PC-9 (cell line): ENCODE data around the gene PPP1R15B. TPM values are rescaled to one million over a fixed set of nuclear protein-coding genes. Genes with fewer than 3 reads are reported as not detected.

ENCODE experiments used
- BruUV-seq: library from RNA; stranded (reverse); fragments of 400-500 nt; replicated peaks from 2 replicates; lab custom pipeline; 2021; lab: Mats Ljungman, UMichigan
- CTCF ChIA-PET: fragments of 300-600 bp; sonication (Branson Sonifier 250); formaldehyde crosslinking; loops from one replicate; lab custom pipeline; 2022; ENCODE audit warnings: antibody characterized with exemption; lab: Charles Lee
- POLR2A ChIA-PET: fragments of 300-600 bp; sonication (Branson Sonifier 250); formaldehyde crosslinking; loops from one replicate; lab custom pipeline; 2022; ENCODE audit warnings: antibody characterized with exemption; ENCODE audit not compliant: unreplicated experiment; lab: Charles Lee
- DNase-seq, 2 experiments: peaks; one replicate each; pipeline versions ENCODE4 v3.0.0 to v3.0.0-alpha.2; 2015 to 2022; ENCODE audit warnings: mixed read lengths in 1 of 2
- H2AFZ ChIP-seq: fragments of 200-600 bp; sonication (generic); 2 replicates; pipeline ENCODE4 v1.8.1; 2017; ENCODE audit warnings: antibody characterized with exemption
- H3F3A ChIP-seq: fragments of 200-600 bp; sonication (generic); 2 replicates; pipeline ENCODE4 v1.8.1; 2017; ENCODE audit warnings: antibody characterized with exemption, mild to moderate bottlenecking, low read depth; ENCODE audit not compliant: insufficient read depth
- H3K27ac ChIP-seq: fragments of 200-600 bp; sonication (generic); 2 replicates; pipeline ENCODE4 v1.6.1; 2016; ENCODE audit warnings: mixed run types
- H3K27me3 ChIP-seq: fragments of 200-600 bp; sonication (generic); 2 replicates; pipeline ENCODE4 v1.6.1; 2016; ENCODE audit warnings: low read depth, mixed run types; ENCODE audit not compliant: insufficient read depth
- H3K36me3 ChIP-seq: fragments of 200-600 bp; sonication (generic); 2 replicates; pipeline ENCODE4 v1.6.1; 2016; ENCODE audit warnings: low read depth, mixed run types
- H3K4me1 ChIP-seq: fragments of 200-600 bp; sonication (generic); replicated peaks from 2 replicates; pipeline ENCODE4 v1.6.1; 2016; ENCODE audit warnings: mixed run types; ENCODE audit not compliant: insufficient read depth
- H3K4me2 ChIP-seq: fragments of 200-600 bp; sonication (generic); 2 replicates; pipeline ENCODE4 v1.6.1; 2017; ENCODE audit warnings: mixed run types
- H3K4me3 ChIP-seq: fragments of 200-600 bp; sonication (generic); 2 replicates; pipeline ENCODE4 v1.6.1; 2016; ENCODE audit warnings: mixed run types
- H3K79me2 ChIP-seq: fragments of 200-600 bp; sonication (generic); 2 replicates; pipeline ENCODE4 v1.6.1; 2017; ENCODE audit warnings: low read depth, mixed run types
- H3K9me2 ChIP-seq: fragments of 200-600 bp; sonication (generic); 2 replicates; pipeline ENCODE4 v1.8.1; 2017; ENCODE audit warnings: mild to moderate bottlenecking; ENCODE audit not compliant: insufficient read depth
- H3K9me3 ChIP-seq: fragments of 200-600 bp; sonication (generic); 2 replicates; pipeline ENCODE4 v1.8.1; 2016; ENCODE audit warnings: low read depth; ENCODE audit not compliant: insufficient read depth
- H4K20me1 ChIP-seq: fragments of 200-600 bp; sonication (generic); 2 replicates; pipeline ENCODE4 v1.8.1; 2017; ENCODE audit not compliant: insufficient read depth
- CTCF ChIP-seq: fragments of 200-600 bp; sonication (generic); conservative IDR thresholded peaks from 2 replicates; pipeline ENCODE4 v1.6.1; 2017; ENCODE audit warnings: mixed run types, antibody characterized with exemption, mild to moderate bottlenecking, moderate library complexity
- EZH2 ChIP-seq: fragments of 200-600 bp; sonication (generic); IDR thresholded peaks from 2 replicates; pipeline ENCODE4 v1.8.0; 2017; ENCODE audit warnings: antibody characterized with exemption, low read depth
- intact Hi-C: fragments of 100-400 bp; cut with micrococcal nuclease; formaldehyde crosslinking; loops from one replicate; pipeline ENCODE4 v1.10.0; 2022; ENCODE audit not compliant: unreplicated experiment
- total RNA-seq: library from RNA; stranded (reverse); gene quantifications from 2 replicates; pipeline ENCODE4 v1.2.3, GENCODE V29; 2021

The PPP1R15B gene
- total RNA-seq, 1 experiment from 2014 or later, result 40.9 TPM

GRCh38 chr1:204416589-204417073 lies 5.0 kb upstream of the PPP1R15B start:
- H3K79me2 ChIP-seq, result peaks cover 17% of the 10 kb centered on the region
- H3K4me1 ChIP-seq, result peaks cover 75% of the 10 kb centered on the region
- no TSS peak for BruUV-seq
- TF ChIP-seq EZH2, result no peak
- no peak for TF ChIP-seq CTCF
- no peaks in the 10 kb centered on the region for H3K27me3 ChIP-seq
- H3K27ac ChIP-seq, result peak overlapping the region; percentile 98
- H4K20me1 ChIP-seq, result no peaks in the 10 kb centered on the region
- peak overlapping the region; percentile 86 for H3K4me2 ChIP-seq
- intact Hi-C loops, result loop anchor here (1.0 kb wide), 1 partner anchor 34 kb away; no protein-coding TSS in a partner anchor
- no peak overlapping the region for H2AFZ ChIP-seq
- DNase-seq, result no peak
- no peak overlapping the region for H3K4me3 ChIP-seq
- H3K9me3 ChIP-seq, result no peaks in the 10 kb centered on the region
- ChIA-PET CTCF (interaction anchor here (0.6 to 1.2 kb wide), 2 partner anchors 90 to 287 kb away, joined by 7 to 8 read pairs; no protein-coding TSS in a partner anchor), POLR2A (interaction anchor here (0.5 to 1.4 kb wide), 5 partner anchors 39 to 113 kb away, joined by 3 to 17 read pairs (median 4); no protein-coding TSS in a partner anchor)
- peaks cover 77% of the 10 kb centered on the region for H3F3A ChIP-seq
- H3K9me2 ChIP-seq, result no peaks in the 10 kb centered on the region
- H3K36me3 ChIP-seq, result peaks cover 5% of the 10 kb centered on the region; the same call in 1 of the 2 replicates

GRCh38 chr1:204415351-204415750 lies 3.7 kb upstream of the PPP1R15B start:
- H3K4me3 ChIP-seq, result no peak overlapping the region
- intact Hi-C loops, result no loop called here
- CTCF ChIA-PET, result no interaction called here
- no peaks in the 10 kb centered on the region for H3K27me3 ChIP-seq
- H4K20me1 ChIP-seq, result peaks cover 7% of the 10 kb centered on the region
- no peak for DNase-seq
- no peaks in the 10 kb centered on the region for H3K9me3 ChIP-seq
- TF ChIP-seq CTCF, result no peak
- TF ChIP-seq EZH2, result no peak
- no peak overlapping the region for H3K4me2 ChIP-seq
- POLR2A ChIA-PET, result no interaction called here
- no peak overlapping the region for H3K27ac ChIP-seq
- H3K36me3 ChIP-seq, result peaks cover 2% of the 10 kb centered on the region
- no peaks in the 10 kb centered on the region for H3K9me2 ChIP-seq
- no TSS peak for BruUV-seq
- H2AFZ ChIP-seq, result no peak overlapping the region
- peaks cover 69% of the 10 kb centered on the region for H3F3A ChIP-seq
- peaks cover 30% of the 10 kb centered on the region for H3K79me2 ChIP-seq
- peaks cover 65% of the 10 kb centered on the region for H3K4me1 ChIP-seq

- Histone ChIP-seq H3K4me1 (peaks cover 52% of the 10 kb centered on the region), H3K9me3 (no peaks in the 10 kb centered on the region), H3K9me2 (no peaks in the 10 kb centered on the region), H3K79me2 (peaks cover 44% of the 10 kb centered on the region), H3K27ac (peak overlapping the region; percentile 89), H3K36me3 (peaks cover 16% of the 10 kb centered on the region), H3K27me3 (no peaks in the 10 kb centered on the region), H3K4me3 (no peak overlapping the region), H3K4me2 (no peak overlapping the region), H4K20me1 (peaks cover 20% of the 10 kb centered on the region), H2AFZ (no peak overlapping the region), H3F3A (peaks cover 56% of the 10 kb centered on the region)
- ChIA-PET POLR2A (interaction anchor here (0.5 to 0.6 kb wide), 3 partner anchors 31 to 1135 kb away, joined by 3 to 9 read pairs (median 3); no protein-coding TSS in a partner anchor), CTCF (interaction anchor here (0.6 kb wide), 3 partner anchors 10 to 82 kb away, joined by 3 to 13 read pairs (median 4); no protein-coding TSS in a partner anchor)
- intact Hi-C loops, result no loop called here
- BruUV-seq, result no TSS peak
- TF ChIP-seq CTCF (no peak), EZH2 (no peak)
- no peak for DNase-seq
These were observed 2.4 kb upstream of the PPP1R15B start for GRCh38 chr1:204414016-204414415.
